PC-3 (cell line): ENCODE data around the gene PLXNA3. TPM values are rescaled to one million over a fixed set of nuclear protein-coding genes. Genes with fewer than 3 reads are reported as not detected.

Source experiments
- ATAC-seq: fragments of 200-7000 bp; cut with Tn5 transposase; 2 replicates; pipeline ENCODE4 v1.9.1; 2020; ENCODE audit warnings: mild to moderate bottlenecking, moderate library complexity
- BruUV-seq: library from RNA; stranded (reverse); fragments of 400-500 nt; replicated peaks from 2 replicates; lab custom pipeline; 2021; lab: Mats Ljungman, UMichigan
- CTCF ChIA-PET: fragments of 300-600 bp; sonication (Branson Sonifier 250); formaldehyde crosslinking; loops from one replicate; lab custom pipeline; 2022; ENCODE audit warnings: antibody characterized with exemption; lab: Charles Lee
- POLR2A ChIA-PET: fragments of 300-600 bp; sonication (Branson Sonifier 250); formaldehyde crosslinking; loops from one replicate; lab custom pipeline; 2022; ENCODE audit warnings: antibody characterized with exemption; ENCODE audit not compliant: unreplicated experiment; lab: Charles Lee
- DNase-seq: peaks from one replicate; pipeline ENCODE4 v3.0.0-alpha.2; 2015
- H2AFZ ChIP-seq: fragments of 300-600 bp; sonication (generic); 2 replicates; pipeline ENCODE4 v1.6.0; 2016; ENCODE audit warnings: antibody characterized with exemption, low read length
- H3F3A ChIP-seq: fragments of 300-600 bp; sonication (generic); one replicate; pipeline ENCODE4 v1.6.0; 2017; ENCODE audit warnings: antibody characterized with exemption, low read length, control low read depth, mild to moderate bottlenecking; ENCODE audit not compliant: unreplicated experiment
- H3K27ac ChIP-seq: fragments of 300-600 bp; sonication (generic); 2 replicates; pipeline ENCODE4 v1.5.1; 2016; ENCODE audit warnings: mild to moderate bottlenecking, low read length
- H3K27me3 ChIP-seq: fragments of 300-600 bp; sonication (generic); 2 replicates; pipeline ENCODE4 v1.6.1; 2016; ENCODE audit warnings: low read length, mixed read lengths
- H3K36me3 ChIP-seq: fragments of 300-600 bp; sonication (generic); 2 replicates; pipeline ENCODE4 v1.6.1; 2016; ENCODE audit warnings: low read depth, mixed run types, low read length, mixed read lengths
- H3K4me1 ChIP-seq: fragments of 300-600 bp; sonication (generic); 2 replicates; pipeline ENCODE4 v1.5.1; 2016; ENCODE audit warnings: low read length; ENCODE audit not compliant: insufficient read depth
- H3K4me2 ChIP-seq: fragments of 300-600 bp; sonication (generic); 2 replicates; pipeline ENCODE4 v1.6.0; 2016; ENCODE audit warnings: low read length
- H3K4me3 ChIP-seq: fragments of 300-600 bp; sonication (generic); 2 replicates; pipeline ENCODE4 v1.5.1; 2016; ENCODE audit warnings: mild to moderate bottlenecking, low read length, mixed read lengths
- H3K79me2 ChIP-seq: fragments of 300-600 bp; sonication (generic); 2 replicates; pipeline ENCODE4 v1.6.1; 2017; ENCODE audit warnings: low read length, mixed read lengths
- H3K9ac ChIP-seq: fragments of 300-600 bp; sonication (generic); 2 replicates; pipeline ENCODE4 v1.6.0; 2016; ENCODE audit warnings: mild to moderate bottlenecking, low read length
- H3K9me2 ChIP-seq: fragments of 300-600 bp; sonication (generic); replicated peaks from 2 replicates; pipeline ENCODE4 v1.6.1; 2016; ENCODE audit warnings: mixed run types, low read length, mixed read lengths
- H3K9me3 ChIP-seq: fragments of 300-600 bp; sonication (generic); 2 replicates; pipeline ENCODE4 v1.6.1; 2016; ENCODE audit warnings: low read length, mixed read lengths
- H4K20me1 ChIP-seq: fragments of 300-600 bp; sonication (generic); 2 replicates; pipeline ENCODE4 v1.6.1; 2016; ENCODE audit warnings: low read length, mixed read lengths
- CTCF ChIP-seq: fragments of 300-600 bp; sonication (generic); conservative IDR thresholded peaks from 2 replicates; pipeline ENCODE4 v1.5.1; 2017; ENCODE audit warnings: antibody characterized with exemption, low read depth, mild to moderate bottlenecking, low read length
- EZH2 ChIP-seq: fragments of 300-600 bp; sonication (generic); IDR thresholded peaks from one replicate; pipeline ENCODE4 v1.6.1; 2017; ENCODE audit warnings: antibody characterized with exemption, mild to moderate bottlenecking, low read length; ENCODE audit not compliant: unreplicated experiment
- EZH2phosphoT487 ChIP-seq: fragments of 300-600 bp; sonication (generic); IDR thresholded peaks from 2 replicates; pipeline ENCODE4 v1.6.1; 2018; ENCODE audit warnings: mild to moderate bottlenecking, antibody characterized with exemption, low read length, borderline replicate concordance
- intact Hi-C: fragments of 100-400 bp; cut with micrococcal nuclease; formaldehyde crosslinking; loops from 2 replicates; pipeline ENCODE4 v1.9.0; 2023
- total RNA-seq: library from RNA; depleted of rRNA; stranded (reverse); fragments of >200 nt; gene quantifications from 2 replicates; pipeline ENCODE4 v1.2.3, GENCODE V29; 2014

The PLXNA3 gene
- total RNA-seq, 1 experiment from 2014 or later: 5.3 TPM

GRCh38 chrX:154463611-154464220 is 5.6 kb downstream of the PLXNA3 start:
- Histone ChIP-seq H3K36me3 (no peaks in the 10 kb centered on the region; the same call in 1 of the 2 replicates), H2AFZ (no peak overlapping the region), H3K79me2 (peaks cover 13% of the 10 kb centered on the region), H3F3A (no peaks in the 10 kb centered on the region), H4K20me1 (no peaks in the 10 kb centered on the region), H3K27ac (no peak overlapping the region), H3K4me2 (no peak overlapping the region), H3K9ac (no peak overlapping the region), H3K4me1 (no peaks in the 10 kb centered on the region), H3K4me3 (no peak overlapping the region), H3K9me3 (no peaks in the 10 kb centered on the region), H3K27me3 (no peaks in the 10 kb centered on the region), H3K9me2 (no peaks in the 10 kb centered on the region)
- BruUV-seq: no TSS peak
- TF ChIP-seq CTCF (no peak), EZH2phosphoT487 (no peak), EZH2 (no peak)
- POLR2A ChIA-PET: no interaction called here
- CTCF ChIA-PET: no interaction called here
- ATAC-seq (no peak), DNase-seq (no peak)
- intact Hi-C loops: no loop called here

GRCh38 chrX:154464806-154465365 is 6.8 kb downstream of the PLXNA3 start:
- H2AFZ ChIP-seq: no peak overlapping the region
- BruUV-seq: no TSS peak
- no peak overlapping the region for H3K4me2 ChIP-seq
- H3K79me2 ChIP-seq: peaks cover 2% of the 10 kb centered on the region
- H4K20me1 ChIP-seq: no peaks in the 10 kb centered on the region
- H3K27me3 ChIP-seq: no peaks in the 10 kb centered on the region
- intact Hi-C loops: no loop called here
- POLR2A ChIA-PET: no interaction called here
- no peaks in the 10 kb centered on the region for H3F3A ChIP-seq
- no peaks in the 10 kb centered on the region for H3K9me3 ChIP-seq
- H3K9ac ChIP-seq: no peak overlapping the region
- H3K4me3 ChIP-seq: no peak overlapping the region
- no peaks in the 10 kb centered on the region for H3K9me2 ChIP-seq
- no peak for DNase-seq
- no peaks in the 10 kb centered on the region for H3K4me1 ChIP-seq
- no peak for TF ChIP-seq EZH2phosphoT487
- no peak for TF ChIP-seq CTCF
- H3K27ac ChIP-seq: no peak overlapping the region
- CTCF ChIA-PET: no interaction called here
- H3K36me3 ChIP-seq: no peaks in the 10 kb centered on the region; the same call in 1 of the 2 replicates
- ATAC-seq: no peak

GRCh38 chrX:154465601-154466000 is 7.5 kb downstream of the PLXNA3 start:
- Histone ChIP-seq H3K9ac (no peak overlapping the region), H3K4me2 (no peak overlapping the region), H3K9me2 (no peaks in the 10 kb centered on the region), H3K27me3 (no peaks in the 10 kb centered on the region), H4K20me1 (no peaks in the 10 kb centered on the region), H2AFZ (no peak overlapping the region), H3F3A (no peaks in the 10 kb centered on the region), H3K36me3 (no peaks in the 10 kb centered on the region; the same call in 1 of the 2 replicates), H3K4me3 (no peak overlapping the region), H3K79me2 (no peaks in the 10 kb centered on the region), H3K9me3 (no peaks in the 10 kb centered on the region), H3K27ac (no peak overlapping the region), H3K4me1 (no peaks in the 10 kb centered on the region)
- DNase-seq (no peak), ATAC-seq (no peak)
- ChIA-PET POLR2A (no interaction called here), CTCF (no interaction called here)
- intact Hi-C loops: no loop called here
- TF ChIP-seq EZH2phosphoT487 (no peak), EZH2 (no peak), CTCF (no peak)
- BruUV-seq: no TSS peak
